Mucosa of stomach (tissue), 1 donor: ENCODE measurements around the gene PHF21A.

ENCODE experiments used
- H3K27me3 ChIP-seq: one replicate; pipeline ENCODE4 v1.7.0; 2013; ENCODE audit warnings: mild to moderate bottlenecking, low read length; ENCODE audit not compliant: control insufficient read depth, insufficient read depth
- H3K36me3 ChIP-seq: one replicate; pipeline ENCODE4 v1.7.0; 2013; ENCODE audit warnings: low read length; ENCODE audit not compliant: control insufficient read depth, insufficient read depth
- H3K4me1 ChIP-seq: one replicate; pipeline ENCODE4 v1.7.0; 2013; ENCODE audit warnings: mild to moderate bottlenecking, low read length; ENCODE audit not compliant: control insufficient read depth, insufficient read depth
- H3K4me3 ChIP-seq: one replicate; pipeline ENCODE4 v1.7.0; 2013; ENCODE audit warnings: low read length
- H3K9ac ChIP-seq: one replicate; pipeline ENCODE4 v1.7.0; 2013; ENCODE audit warnings: mild to moderate bottlenecking, low read length, moderate library complexity
- H3K9me3 ChIP-seq: one replicate; pipeline ENCODE4 v1.7.0; 2013; ENCODE audit warnings: mild to moderate bottlenecking, low read length, moderate library complexity; ENCODE audit not compliant: control insufficient read depth
- donor health status: Pancreatic carcinoma.

The PHF21A gene

DNA sequence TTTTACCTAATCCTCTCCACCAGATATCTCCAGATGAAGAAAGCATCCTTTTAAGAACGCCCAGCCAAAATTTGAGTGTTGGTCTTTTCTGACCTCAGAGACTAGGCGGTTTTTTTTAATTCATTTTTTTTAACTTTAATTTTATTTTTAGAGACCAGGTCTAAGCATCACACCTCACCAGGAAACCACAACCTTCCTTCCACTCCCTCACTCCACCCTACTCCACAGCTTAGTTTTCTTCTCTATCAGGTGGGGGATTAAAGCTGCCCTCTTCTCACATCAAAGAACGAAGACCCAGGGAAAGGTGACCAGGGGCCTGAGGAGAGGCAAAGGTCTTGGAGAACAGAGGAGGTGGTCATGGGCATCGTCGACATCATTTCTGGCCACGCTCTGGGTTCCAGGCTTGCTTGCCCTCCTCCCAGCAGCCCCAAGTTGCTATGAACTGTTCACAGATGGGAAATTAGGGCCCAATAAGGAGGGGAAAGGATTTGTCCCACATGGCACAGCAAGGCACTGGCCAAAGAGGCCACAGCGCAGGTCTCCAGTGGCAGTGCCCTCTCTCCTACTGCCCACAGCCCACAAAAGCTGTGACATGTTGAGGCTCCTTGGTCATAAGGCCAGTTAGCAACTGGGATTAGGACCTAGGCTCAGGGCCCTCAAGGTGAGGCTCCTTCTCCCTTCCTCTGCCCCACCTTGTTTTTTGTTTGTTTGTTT is 202.1 kb downstream of the PHF21A start:
- peaks cover 6% of the 10 kb centered on the region for H3K36me3 ChIP-seq
- H3K4me3 ChIP-seq = no peak overlapping the region
- peaks cover 23% of the 10 kb centered on the region for H3K27me3 ChIP-seq
- H3K9me3 ChIP-seq = no peaks in the 10 kb centered on the region
- no peak overlapping the region for H3K9ac ChIP-seq
- peaks cover 6% of the 10 kb centered on the region for H3K4me1 ChIP-seq

DNA sequence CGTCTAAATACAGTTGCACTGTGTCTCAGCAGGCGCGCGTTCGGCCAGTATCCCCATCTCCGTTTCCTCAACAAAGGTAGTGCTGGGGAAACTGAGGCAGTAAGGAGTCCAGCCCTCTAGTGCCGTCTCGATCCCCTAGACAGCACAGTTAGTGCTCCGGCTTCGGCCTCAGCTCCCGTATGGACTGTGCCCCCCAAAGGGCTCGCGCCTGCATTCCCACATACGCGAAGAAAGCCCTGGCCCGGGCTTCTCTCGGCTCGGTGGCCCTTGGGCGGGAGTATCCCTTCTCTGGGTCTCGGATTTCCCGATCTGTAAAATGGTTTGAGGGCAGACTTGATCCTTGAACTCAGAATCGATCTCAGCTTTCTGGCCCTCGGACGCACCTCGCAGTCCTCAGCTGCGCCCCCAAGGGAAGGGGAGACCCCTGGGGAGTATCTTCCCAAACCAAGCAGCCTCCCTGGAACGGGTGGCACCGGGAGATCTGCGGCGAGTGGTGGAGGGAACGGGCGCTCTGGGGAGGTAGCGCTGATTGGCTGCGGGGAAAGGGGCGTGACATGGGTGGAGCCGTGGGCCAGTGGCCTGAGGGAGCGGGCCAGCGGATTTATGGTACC is 202.8 kb downstream of the PHF21A start:
- Histone ChIP-seq H3K9ac (peak overlapping the region; percentile 95), H3K36me3 (peaks cover 6% of the 10 kb centered on the region), H3K4me3 (peak overlapping the region; percentile 98), H3K4me1 (peaks cover 6% of the 10 kb centered on the region), H3K9me3 (no peaks in the 10 kb centered on the region), H3K27me3 (peaks cover 23% of the 10 kb centered on the region)

- peak within 1 kb of the TSS; percentile 95 for H3K9ac ChIP-seq
- H3K4me1 ChIP-seq = peaks cover 6% of the 10 kb centered on the region
- peaks cover 16% of the 10 kb centered on the region for H3K27me3 ChIP-seq
- H3K36me3 ChIP-seq = peaks cover 6% of the 10 kb centered on the region
- no peaks in the 10 kb centered on the region for H3K9me3 ChIP-seq
- H3K4me3 ChIP-seq = peak within 1 kb of the TSS; percentile 98
Measured at GRCh38 chr11:45917623-45918330, 203.5 kb downstream of the PHF21A start, which contains the start of gene PEX16. PEX16 (minus strand) TSS chr11:45917877; CDS start chr11:45917811, 66 bp downstream.

DNA sequence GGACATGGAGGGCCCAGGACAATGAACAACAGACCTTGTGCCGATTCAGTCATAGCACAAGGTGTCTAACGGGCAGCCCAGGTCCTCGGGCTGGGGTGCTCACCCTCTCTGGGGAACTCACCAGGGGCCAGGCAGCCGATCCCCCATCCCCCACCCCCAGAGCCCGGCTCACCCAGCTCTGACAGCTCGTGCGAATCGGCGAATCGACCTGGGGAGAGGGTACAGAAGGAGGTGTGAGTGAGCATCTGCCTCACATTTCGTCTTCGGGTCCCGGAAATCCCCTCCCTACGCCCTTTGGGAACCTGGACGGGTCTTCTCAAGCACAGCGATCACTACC is 204.0 kb downstream of the PHF21A start:
- Histone ChIP-seq H3K9me3 (no peaks in the 10 kb centered on the region), H3K36me3 (peaks cover 6% of the 10 kb centered on the region), H3K4me3 (peak overlapping the region; percentile 98), H3K4me1 (peaks cover 6% of the 10 kb centered on the region), H3K9ac (peak overlapping the region; percentile 95), H3K27me3 (peaks cover 11% of the 10 kb centered on the region)

DNA sequence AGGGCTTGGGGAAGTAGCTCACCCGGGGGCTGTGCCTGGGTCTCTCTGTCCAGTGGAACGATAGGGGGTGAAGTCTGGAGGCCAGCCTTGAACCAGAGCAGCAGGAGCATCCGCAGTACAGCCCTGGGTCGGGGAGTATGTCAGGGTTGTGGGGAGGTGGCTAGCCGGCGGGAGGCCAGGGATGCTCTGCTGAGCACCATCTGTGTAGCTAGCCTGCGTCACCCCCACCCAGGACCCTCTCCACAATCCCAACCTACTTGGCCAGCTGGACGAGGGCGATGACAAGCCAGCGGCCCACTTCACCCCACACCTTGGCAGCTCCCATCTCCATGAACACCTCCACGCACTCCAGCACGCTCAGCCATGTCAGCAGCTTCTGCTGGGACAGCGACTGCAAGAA is 205.8 kb downstream of the PHF21A start:
- Histone ChIP-seq H3K27me3 (no peaks in the 10 kb centered on the region), H3K9ac (no peak overlapping the region), H3K9me3 (no peaks in the 10 kb centered on the region), H3K4me3 (no peak overlapping the region), H3K4me1 (no peaks in the 10 kb centered on the region), H3K36me3 (peaks cover 6% of the 10 kb centered on the region)

GRCh38 chr11:45913942-45914635 is 207.2 kb downstream of the PHF21A start:
- Histone ChIP-seq H3K4me3 (no peak overlapping the region), H3K9ac (no peak overlapping the region), H3K36me3 (peaks cover 6% of the 10 kb centered on the region), H3K4me1 (no peaks in the 10 kb centered on the region), H3K9me3 (no peaks in the 10 kb centered on the region), H3K27me3 (no peaks in the 10 kb centered on the region)

DNA sequence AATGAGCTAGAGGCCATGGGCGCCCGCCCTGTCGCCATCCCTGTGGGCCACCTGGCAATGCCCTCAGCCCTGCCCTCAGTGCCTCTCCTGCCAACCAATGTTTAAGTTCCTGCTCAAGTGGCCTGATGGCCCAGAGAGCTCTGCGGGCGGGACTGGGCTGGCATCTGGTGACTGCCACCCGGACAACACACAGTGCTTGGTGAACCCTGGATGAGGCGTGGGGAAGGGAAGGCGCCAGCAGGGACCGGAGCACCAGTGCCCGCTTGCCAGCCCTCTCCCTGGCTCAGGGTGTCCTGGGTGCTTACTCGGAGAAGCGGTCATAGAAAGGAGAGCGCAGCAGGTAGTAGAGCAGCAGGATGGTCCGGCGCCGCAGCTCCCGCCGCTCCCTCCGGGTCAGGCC is 207.7 kb downstream of the PHF21A start:
- Histone ChIP-seq H3K36me3 (peaks cover 6% of the 10 kb centered on the region), H3K9me3 (no peaks in the 10 kb centered on the region), H3K4me1 (no peaks in the 10 kb centered on the region)

DNA sequence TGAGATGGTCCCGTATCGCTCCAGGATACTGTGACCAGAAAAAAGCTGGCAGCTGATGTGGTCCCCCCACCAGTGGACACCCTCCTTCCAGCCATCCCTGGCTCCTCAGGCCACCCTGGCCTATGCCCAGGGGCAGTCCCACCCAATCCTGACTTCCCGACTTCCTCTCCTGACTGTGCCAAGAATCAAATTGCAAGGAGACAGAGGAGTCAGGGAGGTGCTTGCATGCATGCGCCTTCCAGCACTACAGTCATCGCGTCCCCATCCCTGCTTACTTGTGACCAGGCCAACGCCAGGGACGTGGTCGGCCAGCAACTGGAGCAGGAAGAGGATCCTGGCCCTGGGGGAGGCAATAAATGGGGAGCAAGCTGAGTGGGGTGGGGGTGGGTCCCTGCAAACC is 210.6 kb downstream of the PHF21A start:
- H3K4me3 ChIP-seq = no peak overlapping the region
- peaks cover 6% of the 10 kb centered on the region for H3K36me3 ChIP-seq
- no peaks in the 10 kb centered on the region for H3K9me3 ChIP-seq
- peaks cover 3% of the 10 kb centered on the region for H3K4me1 ChIP-seq
- H3K9ac ChIP-seq = no peak overlapping the region
- no peaks in the 10 kb centered on the region for H3K27me3 ChIP-seq

More for the DNA sequence above, 207.7 kb downstream of the PHF21A start:
- no peak overlapping the region for H3K9ac ChIP-seq
- H3K27me3 ChIP-seq = no peaks in the 10 kb centered on the region
- no peak overlapping the region for H3K4me3 ChIP-seq

DNA sequence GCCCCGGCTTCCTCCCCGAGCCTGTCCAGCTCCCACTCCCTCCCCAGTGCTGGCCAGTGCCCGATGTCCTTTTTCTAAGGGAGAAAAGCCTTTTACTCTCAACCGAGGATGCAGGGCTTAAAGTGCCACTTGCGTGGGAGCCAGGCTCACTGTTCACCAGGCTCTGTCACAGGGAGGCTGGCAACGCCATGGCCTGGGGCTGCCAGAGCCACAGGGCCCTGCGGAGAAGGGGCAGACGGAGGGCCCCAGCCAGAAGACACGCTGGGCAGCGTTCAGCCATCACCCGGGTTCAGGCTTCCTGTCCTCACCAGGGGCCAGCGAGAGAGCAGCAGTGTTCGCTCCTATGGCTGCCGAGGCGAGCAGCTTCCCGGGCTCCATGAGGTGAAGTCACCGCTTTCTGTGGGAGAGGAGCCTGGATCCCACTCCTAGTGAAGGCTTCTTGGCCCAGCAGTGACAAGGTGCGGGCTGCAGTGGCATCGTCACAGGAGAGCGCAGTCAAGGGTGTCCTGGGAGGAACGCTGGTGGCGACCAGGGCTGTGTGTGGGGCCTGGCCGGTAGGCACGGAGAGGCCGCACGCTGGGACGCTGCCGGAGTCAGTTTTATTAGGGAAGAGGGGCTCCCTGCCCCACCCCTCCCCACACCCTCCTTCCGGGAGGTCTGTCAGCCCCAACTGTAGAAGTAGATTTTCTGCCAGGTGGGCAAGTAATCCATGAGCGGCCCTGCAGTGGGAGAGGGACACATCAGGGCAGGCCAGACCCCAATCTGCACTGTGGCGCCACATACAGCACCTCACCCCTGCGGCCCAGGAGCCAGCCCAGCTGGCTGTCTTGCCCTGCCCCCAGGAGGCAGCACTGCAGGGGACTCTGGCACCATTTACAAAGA is 211.4 kb downstream of the PHF21A start:
- Histone ChIP-seq H3K4me1 (peaks cover 8% of the 10 kb centered on the region), H3K36me3 (peaks cover under 1% of the 10 kb centered on the region), H3K9me3 (no peaks in the 10 kb centered on the region), H3K27me3 (no peaks in the 10 kb centered on the region), H3K9ac (no peak overlapping the region), H3K4me3 (no peak overlapping the region)

- Histone ChIP-seq H3K4me1 (peaks cover 17% of the 10 kb centered on the region), H3K9ac (no peak overlapping the region)
Measured at GRCh38 chr11:45907911-45908370, 213.3 kb downstream of the PHF21A start.

GRCh38 chr11:45906965-45907611 is 214.2 kb downstream of the PHF21A start, which contains the start of gene FREY1:
FREY1 (minus strand) TSS chr11:45907271; CDS start chr11:45907245, 26 bp downstream.
- H3K36me3 ChIP-seq = no peaks in the 10 kb centered on the region

More at GRCh38 chr11:45907911-45908370, 213.3 kb downstream of the PHF21A start:
- H3K9me3 ChIP-seq = no peaks in the 10 kb centered on the region
- H3K4me3 ChIP-seq = no peak overlapping the region
- no peaks in the 10 kb centered on the region for H3K36me3 ChIP-seq
- H3K27me3 ChIP-seq = no peaks in the 10 kb centered on the region

More at GRCh38 chr11:45906965-45907611, 214.2 kb downstream of the PHF21A start, which contains the start of gene FREY1:
- Histone ChIP-seq H3K4me1 (peaks cover 17% of the 10 kb centered on the region), H3K9ac (no peak within 1 kb of the TSS), H3K9me3 (no peaks in the 10 kb centered on the region), H3K4me3 (no peak within 1 kb of the TSS), H3K27me3 (no peaks in the 10 kb centered on the region)
